Sigmoid colon (tissue), 4 donors: ENCODE measurements around the gene MR1.

ENCODE experiments used
- EP300 ChIP-seq, 4 donors: sonication (generic); formaldehyde crosslinking; IDR thresholded peaks; one replicate each; pipeline ENCODE4 v1.6.1; 2017; ENCODE audit warnings: antibody characterized with exemption in 4 of 4
- POLR2A ChIP-seq, 2 donors: fragments of 450-650 bp; IDR thresholded peaks; one replicate each; pipeline ENCODE4 v1.6.1; 2016; ENCODE audit warnings: antibody characterized with exemption in 2 of 2, mild to moderate bottlenecking in 2 of 2, moderate library complexity in 2 of 2
- POLR2AphosphoS5 ChIP-seq, 4 donors: sonication (generic); formaldehyde crosslinking; IDR thresholded peaks; one replicate each; pipeline ENCODE4 v1.6.1; 2017; ENCODE audit warnings: antibody characterized with exemption in 4 of 4
- TF ChIP-seq, protein P1 (sequence below), 4 experiments: fragments of 450-650 bp in 3 of 4; fragments of 200-600 bp in 1 of 4; IDR thresholded peaks; one replicate each; pipeline ENCODE4 v1.5.1; 2016 to 2019; ENCODE audit warnings: antibody characterized with exemption in 4 of 4, mild to moderate bottlenecking in 3 of 4, moderate library complexity in 2 of 4

DNA sequence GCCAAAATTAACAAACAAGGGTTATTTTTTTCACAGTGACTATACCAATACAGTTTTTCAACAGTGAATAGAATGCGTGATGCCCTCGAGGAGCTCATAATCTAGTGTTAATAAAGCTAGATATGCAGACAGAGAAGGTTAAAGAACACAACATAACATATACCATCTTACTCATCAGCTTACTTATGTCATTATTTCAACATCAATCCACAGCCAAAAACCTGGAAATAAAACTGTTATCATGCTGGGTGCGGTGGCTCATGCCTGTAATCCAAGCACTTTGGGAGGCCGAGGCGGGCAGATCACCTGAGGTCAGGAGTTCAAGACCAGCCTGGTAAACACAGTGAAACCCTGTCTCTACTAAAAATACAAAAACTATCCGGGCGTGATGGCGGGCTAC lies 17.2 kb upstream of the MR1 start:
- no peak for TF ChIP-seq EP300 (IDR thresholded peaks at IDR 0.05)
- no peak for TF ChIP-seq POLR2A (IDR thresholded peaks at IDR 0.05)
- TF ChIP-seq, protein P1, sequence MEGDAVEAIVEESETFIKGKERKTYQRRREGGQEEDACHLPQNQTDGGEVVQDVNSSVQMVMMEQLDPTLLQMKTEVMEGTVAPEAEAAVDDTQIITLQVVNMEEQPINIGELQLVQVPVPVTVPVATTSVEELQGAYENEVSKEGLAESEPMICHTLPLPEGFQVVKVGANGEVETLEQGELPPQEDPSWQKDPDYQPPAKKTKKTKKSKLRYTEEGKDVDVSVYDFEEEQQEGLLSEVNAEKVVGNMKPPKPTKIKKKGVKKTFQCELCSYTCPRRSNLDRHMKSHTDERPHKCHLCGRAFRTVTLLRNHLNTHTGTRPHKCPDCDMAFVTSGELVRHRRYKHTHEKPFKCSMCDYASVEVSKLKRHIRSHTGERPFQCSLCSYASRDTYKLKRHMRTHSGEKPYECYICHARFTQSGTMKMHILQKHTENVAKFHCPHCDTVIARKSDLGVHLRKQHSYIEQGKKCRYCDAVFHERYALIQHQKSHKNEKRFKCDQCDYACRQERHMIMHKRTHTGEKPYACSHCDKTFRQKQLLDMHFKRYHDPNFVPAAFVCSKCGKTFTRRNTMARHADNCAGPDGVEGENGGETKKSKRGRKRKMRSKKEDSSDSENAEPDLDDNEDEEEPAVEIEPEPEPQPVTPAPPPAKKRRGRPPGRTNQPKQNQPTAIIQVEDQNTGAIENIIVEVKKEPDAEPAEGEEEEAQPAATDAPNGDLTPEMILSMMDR (IDR thresholded peaks at IDR 0.05): no peak
- no peak for TF ChIP-seq POLR2AphosphoS5 (IDR thresholded peaks at IDR 0.05)
